ENCODE measurements around the gene NXPH1.

The NXPH1 gene

GRCh38 chr7:8453535-8453934 is 20.1 kb downstream of the NXPH1 start:
- no peak for TF ChIP-seq EP300 (IDR thresholded peaks at IDR 0.05; ENCODE audit: borderline replicate concordance)
- TF ChIP-seq CREB1 (IDR thresholded peaks at IDR 0.05; ENCODE audit: low read depth) = no peak
- TF ChIP-seq TAF1 (IDR thresholded peaks at IDR 0.05; ENCODE audit: low read depth) = no peak
- TF ChIP-seq EGR1 (IDR thresholded peaks at IDR 0.05) = no peak
- no peak for TF ChIP-seq MAX (IDR thresholded peaks at IDR 0.05)

GRCh38 chr7:8455426-8455825 is 22.0 kb downstream of the NXPH1 start:
- TF ChIP-seq TEAD4 (IDR thresholded peaks at IDR 0.05) (no peak), MAX (IDR thresholded peaks at IDR 0.05) (no peak), CREB1 (IDR thresholded peaks at IDR 0.05; ENCODE audit: low read depth) (no peak), TCF12 (IDR thresholded peaks at IDR 0.05; ENCODE audit: low read depth) (no peak), EGR1 (IDR thresholded peaks at IDR 0.05) (no peak), RAD21 (IDR thresholded peaks at IDR 0.05; ENCODE audit: low read depth) (no peak)

GRCh38 chr7:8462309-8462708 is 28.9 kb downstream of the NXPH1 start:
- TF ChIP-seq, protein P1, sequence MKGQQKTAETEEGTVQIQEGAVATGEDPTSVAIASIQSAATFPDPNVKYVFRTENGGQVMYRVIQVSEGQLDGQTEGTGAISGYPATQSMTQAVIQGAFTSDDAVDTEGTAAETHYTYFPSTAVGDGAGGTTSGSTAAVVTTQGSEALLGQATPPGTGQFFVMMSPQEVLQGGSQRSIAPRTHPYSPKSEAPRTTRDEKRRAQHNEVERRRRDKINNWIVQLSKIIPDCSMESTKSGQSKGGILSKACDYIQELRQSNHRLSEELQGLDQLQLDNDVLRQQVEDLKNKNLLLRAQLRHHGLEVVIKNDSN (IDR thresholded peaks at IDR 0.05) = no peak
- TF ChIP-seq YY1 (IDR thresholded peaks at IDR 0.05; ENCODE audit: low read depth) (no peak), NFIC (IDR thresholded peaks at IDR 0.05) (no peak), CEBPB (IDR thresholded peaks at IDR 0.05) (no peak), FOXM1 (IDR thresholded peaks at IDR 0.05; ENCODE audit: borderline replicate concordance, low read depth) (no peak), RAD21 (IDR thresholded peaks at IDR 0.05; ENCODE audit: low read depth) (no peak)
- TF ChIP-seq, protein P2, sequence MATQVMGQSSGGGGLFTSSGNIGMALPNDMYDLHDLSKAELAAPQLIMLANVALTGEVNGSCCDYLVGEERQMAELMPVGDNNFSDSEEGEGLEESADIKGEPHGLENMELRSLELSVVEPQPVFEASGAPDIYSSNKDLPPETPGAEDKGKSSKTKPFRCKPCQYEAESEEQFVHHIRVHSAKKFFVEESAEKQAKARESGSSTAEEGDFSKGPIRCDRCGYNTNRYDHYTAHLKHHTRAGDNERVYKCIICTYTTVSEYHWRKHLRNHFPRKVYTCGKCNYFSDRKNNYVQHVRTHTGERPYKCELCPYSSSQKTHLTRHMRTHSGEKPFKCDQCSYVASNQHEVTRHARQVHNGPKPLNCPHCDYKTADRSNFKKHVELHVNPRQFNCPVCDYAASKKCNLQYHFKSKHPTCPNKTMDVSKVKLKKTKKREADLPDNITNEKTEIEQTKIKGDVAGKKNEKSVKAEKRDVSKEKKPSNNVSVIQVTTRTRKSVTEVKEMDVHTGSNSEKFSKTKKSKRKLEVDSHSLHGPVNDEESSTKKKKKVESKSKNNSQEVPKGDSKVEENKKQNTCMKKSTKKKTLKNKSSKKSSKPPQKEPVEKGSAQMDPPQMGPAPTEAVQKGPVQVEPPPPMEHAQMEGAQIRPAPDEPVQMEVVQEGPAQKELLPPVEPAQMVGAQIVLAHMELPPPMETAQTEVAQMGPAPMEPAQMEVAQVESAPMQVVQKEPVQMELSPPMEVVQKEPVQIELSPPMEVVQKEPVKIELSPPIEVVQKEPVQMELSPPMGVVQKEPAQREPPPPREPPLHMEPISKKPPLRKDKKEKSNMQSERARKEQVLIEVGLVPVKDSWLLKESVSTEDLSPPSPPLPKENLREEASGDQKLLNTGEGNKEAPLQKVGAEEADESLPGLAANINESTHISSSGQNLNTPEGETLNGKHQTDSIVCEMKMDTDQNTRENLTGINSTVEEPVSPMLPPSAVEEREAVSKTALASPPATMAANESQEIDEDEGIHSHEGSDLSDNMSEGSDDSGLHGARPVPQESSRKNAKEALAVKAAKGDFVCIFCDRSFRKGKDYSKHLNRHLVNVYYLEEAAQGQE (IDR thresholded peaks at IDR 0.05; ENCODE audit: low read depth) = no peak

GRCh38 chr7:8465338-8465737 is 31.9 kb downstream of the NXPH1 start:
- TF ChIP-seq TCF12 (IDR thresholded peaks at IDR 0.05; ENCODE audit: low read depth) = no peak

- TF ChIP-seq ZBTB7A (IDR thresholded peaks at IDR 0.05; ENCODE audit: low read depth) (no peak), FOXM1 (IDR thresholded peaks at IDR 0.05; ENCODE audit: borderline replicate concordance, low read depth) (no peak), EP300 (IDR thresholded peaks at IDR 0.05; ENCODE audit: borderline replicate concordance) (no peak), TAF1 (IDR thresholded peaks at IDR 0.05; ENCODE audit: low read depth) (no peak), MAX (IDR thresholded peaks at IDR 0.05) (no peak), CREB1 (IDR thresholded peaks at IDR 0.05; ENCODE audit: low read depth) (no peak), EGR1 (IDR thresholded peaks at IDR 0.05) (no peak), YY1 (IDR thresholded peaks at IDR 0.05; ENCODE audit: low read depth) (no peak), RAD21 (IDR thresholded peaks at IDR 0.05; ENCODE audit: low read depth) (no peak)
- TF ChIP-seq, protein P1 (IDR thresholded peaks at IDR 0.05) = no peak
- TF ChIP-seq, protein P2 (IDR thresholded peaks at IDR 0.05; ENCODE audit: low read depth) = no peak
These were observed 47.1 kb downstream of the NXPH1 start for GRCh38 chr7:8480527-8480926.

- TF ChIP-seq NFIC (IDR thresholded peaks at IDR 0.05) = no peak
- no peak for TF ChIP-seq TAF1 (IDR thresholded peaks at IDR 0.05; ENCODE audit: low read depth)
- TF ChIP-seq MAX (IDR thresholded peaks at IDR 0.05) = no peak
- TF ChIP-seq, protein P2 (IDR thresholded peaks at IDR 0.05; ENCODE audit: low read depth) = no peak
- no peak for TF ChIP-seq FOXM1 (IDR thresholded peaks at IDR 0.05; ENCODE audit: borderline replicate concordance, low read depth)
- no peak for TF ChIP-seq EGR1 (IDR thresholded peaks at IDR 0.05)
These were observed 47.7 kb downstream of the NXPH1 start for GRCh38 chr7:8481096-8481495.
